Epithelial cell of proximal tubule (primary cell): Measurements from ENCODE around the gene SLC41A3. TPM values are rescaled to one million over a fixed set of nuclear protein-coding genes. Genes with fewer than 3 reads are reported as not detected.

ENCODE experiments used
- DNase-seq: peaks from one replicate; pipeline ENCODE4 v3.0.0-alpha.2; 2011; ENCODE audit warnings: low read depth
- H3K4me3 ChIP-seq: 2 replicates; pipeline ENCODE4 v1.5.1; 2011; ENCODE audit warnings: low read depth, mild to moderate bottlenecking, low read length
- CTCF ChIP-seq: conservative IDR thresholded peaks from 2 replicates; pipeline ENCODE4 v1.5.1; 2012; ENCODE audit warnings: low read depth, mild to moderate bottlenecking, low read length
- total RNA-seq: library from RNA; depleted of rRNA; stranded (reverse); fragments of >200 nt; gene quantifications from 2 replicates; pipeline ENCODE4 v1.2.3, GENCODE V29; 2015

SLC41A3 gene
- total RNA-seq, 1 donor from 2014 or later, result 41.6 TPM

GRCh38 chr3:126087552-126088175, 3.7 kb upstream of the SLC41A3 start:
- no peak overlapping the region for H3K4me3 ChIP-seq
- no peak for TF ChIP-seq CTCF
- no peak for DNase-seq

- H3K4me3 ChIP-seq, result no peak overlapping the region
- DNase-seq, result no peak
- TF ChIP-seq CTCF, result no peak
Observed at GRCh38 chr3:126085841-126086240, 1.9 kb upstream of the SLC41A3 start.

- no peak overlapping the region for H3K4me3 ChIP-seq
- TF ChIP-seq CTCF, result no peak
- no peak for DNase-seq
Observed at GRCh38 chr3:126085276-126085675, 1.4 kb upstream of the SLC41A3 start.

GRCh38 chr3:126084768-126085180, 850 bp upstream of the SLC41A3 start:
- peak overlapping the region; percentile 72 for H3K4me3 ChIP-seq
- no peak for TF ChIP-seq CTCF

GRCh38 chr3:126083511-126083912, 412 bp downstream of the SLC41A3 start:
- peak overlapping the region; percentile 72 for H3K4me3 ChIP-seq
- TF ChIP-seq CTCF, result no peak
- DNase-seq, result no peak

More at GRCh38 chr3:126084768-126085180, 850 bp upstream of the SLC41A3 start:
- no peak for DNase-seq

GRCh38 chr3:126083138-126083445, 832 bp downstream of the SLC41A3 start:
- peak overlapping the region; percentile 72 for H3K4me3 ChIP-seq
- no peak for TF ChIP-seq CTCF
- no peak for DNase-seq
